GM12878 (cell line): ENCODE data around the gene ENTPD6. TPM values are rescaled to one million over a fixed set of nuclear protein-coding genes. Genes with fewer than 3 reads are reported as not detected.
A peak's percentile ranks its signal among the peaks of the same experiment; 100 is the strongest.

Source experiments
- ATAC-seq: fragments of 200-7000 bp; cut with Tn5 transposase; 3 replicates; pipeline ENCODE4 v1.9.1; 2020; ENCODE audit warnings: mild to moderate bottlenecking, moderate library complexity
- BruUV-seq: library from RNA; stranded (reverse); fragments of 400-500 nt; replicated peaks from 2 replicates; lab custom pipeline; 2021; lab: Mats Ljungman, UMichigan
- CTCF ChIA-PET: fragments of 300-600 bp; sonication (Branson Sonifier 250); formaldehyde crosslinking; extraction: SDS; loops from one replicate; lab custom pipeline; 2021; ENCODE audit warnings: inconsistent platforms; lab: Yijun Ruan, JAX
- POLR2A ChIA-PET: fragments of 350-600 bp; formaldehyde crosslinking; extraction: SDS; loops from one replicate; lab custom pipeline; 2021; ENCODE audit warnings: inconsistent platforms; lab: Charles Lee
- RAD21 ChIA-PET: fragments of 300-600 bp; sonication (Branson Sonifier 250); formaldehyde crosslinking; loops from one replicate; lab custom pipeline; 2023; ENCODE audit warnings: antibody characterized with exemption; ENCODE audit not compliant: unreplicated experiment; lab: Charles Lee
- SMC1A ChIA-PET: fragments of 300-600 bp; sonication (Branson Sonifier 250); formaldehyde crosslinking; loops from one replicate; lab custom pipeline; 2023; ENCODE audit not compliant: unreplicated experiment, uncharacterized antibody; lab: Charles Lee
- DNase-seq: peaks from one replicate; pipeline ENCODE4 v3.0.0-alpha.2; 2011; ENCODE audit warnings: low read depth, low spot score
- FAIRE-seq: peaks from 3 replicates; lab custom pipeline; 2011; peaks lifted over from hg19 to GRCh38; lab: Jason Lieb, UNC
- H2AFZ ChIP-seq: 2 replicates; pipeline ENCODE4 v1.6.0; 2011; ENCODE audit warnings: low read depth, low read length, control low read depth; ENCODE audit not compliant: control insufficient read depth
- H3K27ac ChIP-seq: 2 replicates; pipeline ENCODE4 v1.5.1; 2011; ENCODE audit warnings: control low read depth; ENCODE audit not compliant: control insufficient read depth, insufficient read depth
- H3K27me3 ChIP-seq, 2 experiments: replicated peaks in 1 of 2; 2 replicates each; pipeline versions ENCODE4 v1.6.0 to v1.6.1; 2011; ENCODE audit warnings: low read length in 1 of 2; ENCODE audit not compliant: control insufficient read depth in 2 of 2, insufficient read depth in 2 of 2
- H3K36me3 ChIP-seq, 2 experiments: 2 replicates each; pipeline ENCODE4 v1.5.1; 2011; ENCODE audit warnings: low read length in 1 of 2; ENCODE audit not compliant: control insufficient read depth in 2 of 2, insufficient read depth in 2 of 2
- H3K4me1 ChIP-seq: 2 replicates; pipeline ENCODE4 v1.6.1; 2011; ENCODE audit warnings: mild to moderate bottlenecking, low read length, moderate library complexity, mixed read lengths; ENCODE audit not compliant: control insufficient read depth, insufficient read depth
- H3K4me2 ChIP-seq: 2 replicates; pipeline ENCODE4 v1.6.0; 2011; ENCODE audit warnings: control low read depth; ENCODE audit not compliant: control insufficient read depth, insufficient read depth
- H3K4me3 ChIP-seq: fragments of 200-600 bp; sonication (generic); 2 replicates; pipeline ENCODE4 v1.5.1; 2016
- H3K79me2 ChIP-seq: 2 replicates; pipeline ENCODE4 v1.6.0; 2011; ENCODE audit warnings: low read length; ENCODE audit not compliant: control insufficient read depth, insufficient read depth
- H3K9ac ChIP-seq: 2 replicates; pipeline ENCODE4 v1.8.0; 2011; ENCODE audit warnings: low read length, control low read depth, mixed read lengths; ENCODE audit not compliant: control insufficient read depth, insufficient read depth
- H3K9me3 ChIP-seq: replicated peaks from 3 replicates; pipeline ENCODE4 v1.5.1; 2011; ENCODE audit warnings: mild to moderate bottlenecking, low read length; ENCODE audit not compliant: control insufficient read depth, insufficient read depth
- H4K20me1 ChIP-seq: 2 replicates; pipeline ENCODE4 v1.6.0; 2011; ENCODE audit not compliant: control insufficient read depth, insufficient read depth
- BCL11A ChIP-seq: IDR thresholded peaks from 2 replicates; pipeline ENCODE4 v1.6.1; 2011; ENCODE audit warnings: low read depth, low read length
- ESRRA ChIP-seq: IDR thresholded peaks from 2 replicates; pipeline ENCODE4 v1.6.1; 2012; ENCODE audit warnings: mild to moderate bottlenecking, low read length, improper control_type of control experiment
- GATAD2B ChIP-seq: fragments of 450-650 bp; conservative IDR thresholded peaks from 2 replicates; pipeline ENCODE4 v1.6.1; 2017; ENCODE audit warnings: low read depth, mild to moderate bottlenecking, moderate library complexity
- IRF3 ChIP-seq: fragments of 450-650 bp; IDR thresholded peaks from 2 replicates; pipeline ENCODE4 v1.6.1; 2014; ENCODE audit warnings: mild to moderate bottlenecking
- IRF4 ChIP-seq: IDR thresholded peaks from 2 replicates; pipeline ENCODE4 v1.6.1; 2011; ENCODE audit warnings: low read depth, low read length
- RAD51 ChIP-seq: fragments of 450-650 bp; IDR thresholded peaks from 2 replicates; pipeline ENCODE4 v1.6.1; 2016; ENCODE audit warnings: moderate library complexity, mild to moderate bottlenecking, inconsistent platforms
- RCOR1 ChIP-seq: conservative IDR thresholded peaks from 2 replicates; pipeline ENCODE4 v1.6.1; 2012; ENCODE audit warnings: low read depth, low read length, improper control_type of control experiment
- SREBF1 ChIP-seq: IDR thresholded peaks from 2 replicates; pipeline ENCODE4 v1.6.1; 2012; ENCODE audit warnings: mild to moderate bottlenecking, low read length
- STAT1 ChIP-seq: fragments of 450-650 bp; conservative IDR thresholded peaks from 2 replicates; pipeline ENCODE4 v1.6.1; 2014; ENCODE audit warnings: antibody characterized with exemption, mild to moderate bottlenecking
- TCF7 ChIP-seq: IDR thresholded peaks from 2 replicates; pipeline ENCODE4 v1.6.1; 2014; ENCODE audit warnings: antibody characterized with exemption, borderline replicate concordance
- ZBED1 ChIP-seq: IDR thresholded peaks from 2 replicates; pipeline ENCODE4 v1.6.1; 2016; ENCODE audit warnings: borderline replicate concordance
- ZNF207 ChIP-seq: fragments of 450-650 bp; IDR thresholded peaks from 2 replicates; pipeline ENCODE4 v1.6.1; 2014; ENCODE audit warnings: antibody characterized with exemption, mild to moderate bottlenecking, borderline replicate concordance
- WGBS: methylation state at CpG from one replicate; pipeline ENCODE4 v1.1.6; 2016; ENCODE audit warnings: low lambda C conversion rate; ENCODE audit not compliant: insufficient replicate concordance, insufficient coverage; ENCODE audit errors: missing lambda C conversion rate; 5-methylcytosine and 5-hydroxymethylcytosine counted together
- in situ Hi-C: fragments of 300-500 bp; cut with MboI; formaldehyde crosslinking; loops from 9 replicates; pipeline ENCODE4 v1.14.3; 2018; ENCODE audit warnings: mixed read lengths
- intact Hi-C: fragments of 100-400 bp; cut with micrococcal nuclease; formaldehyde crosslinking; loops from one replicate; pipeline ENCODE4 v1.14.2; 2022; ENCODE audit not compliant: unreplicated experiment
- polyA plus RNA-seq, 11 experiments: library from polyadenylated mRNA; depleted of rRNA in 4 of 11; unstranded in 6 of 11; stranded (reverse) in 5 of 11; fragments of >200 nt; fragmentation: Nextera tagmentation in 4 of 11; fragmentation: Illumina TruSeq in 1 of 11; extraction: Ambion mirVana in 4 of 11; extraction: Trizol in 1 of 11; gene quantifications; 1 replicate in 1 of 11; 2 replicates in 10 of 11; pipeline versions ENCODE4 v1.2.1 to v1.2.3, GENCODE V29; 2011 to 2016; ENCODE audit warnings: inconsistent platforms in 2 of 11, missing spikeins in 2 of 11, low read depth in 1 of 11
- total RNA-seq, 4 experiments: library from RNA; depleted of rRNA in 3 of 4; stranded (reverse); fragments of >200 nt in 3 of 4; fragmentation: Illumina TruSeq in 1 of 4; extraction: Trizol in 1 of 4; gene quantifications; 2 replicates each; pipeline versions ENCODE4 v1.2.1 to v1.2.3, GENCODE V29; 2013 to 2021
- TF ChIP-seq, protein P1 (sequence below): fragments of 450-650 bp; IDR thresholded peaks from 2 replicates; pipeline ENCODE4 v1.6.1; 2017; ENCODE audit warnings: low read depth, mild to moderate bottlenecking, moderate library complexity

Gene ENTPD6
- total and polyA plus RNA-seq, 10 of the 15 experiments (the other 5 are each of a cell fraction or from before 2014, with no cell fraction given), result 0.53 to 45.4 (median 31.1) TPM

GRCh38 chr20:25248786-25249172, 53.3 kb downstream of the ENTPD6 start:
- BruUV-seq, result no TSS peak
- CTCF ChIA-PET, result interaction anchor here (1.0 to 1.7 kb wide), 3 partner anchors 62 to 255 kb away, joined by 3 to 6 read pairs (median 3); no protein-coding TSS in a partner anchor
- intact Hi-C loops, result loop anchor here (5.0 to 10.0 kb wide), 2 partner anchors 54 to 149 kb away; partner anchors contain the start of gene ENTPD6
- peak overlapping the region; percentile 74 for H3K9ac ChIP-seq
- ATAC-seq (peak; percentile 1; the same call in 2 of the 3 replicates), FAIRE-seq (no peak)
- H3K4me1 ChIP-seq, result peaks cover 28% of the 10 kb centered on the region
- H3K9me3 ChIP-seq, result no peaks in the 10 kb centered on the region
- no peaks in the 10 kb centered on the region for H3K27me3 ChIP-seq
- H2AFZ ChIP-seq, result peak overlapping the region; percentile 93
- RAD21 ChIA-PET, result interaction anchor here (0.9 kb wide), 1 partner anchor 48 kb away, joined by 3 read pairs; no protein-coding TSS in a partner anchor
- H3K4me2 ChIP-seq, result peak overlapping the region; percentile 97
- H3K4me3 ChIP-seq, result peak overlapping the region; percentile 91
- in situ Hi-C loops, result no loop called here
- no peak for TF ChIP-seq TCF7
- no peak for TF ChIP-seq STAT1
- no peak for TF ChIP-seq RAD51
- no peak for TF ChIP-seq IRF3
- TF ChIP-seq BCL11A, result no peak
- TF ChIP-seq GATAD2B, result no peak
- TF ChIP-seq IRF4, result no peak
- TF ChIP-seq RCOR1, result no peak
- TF ChIP-seq, protein P1, sequence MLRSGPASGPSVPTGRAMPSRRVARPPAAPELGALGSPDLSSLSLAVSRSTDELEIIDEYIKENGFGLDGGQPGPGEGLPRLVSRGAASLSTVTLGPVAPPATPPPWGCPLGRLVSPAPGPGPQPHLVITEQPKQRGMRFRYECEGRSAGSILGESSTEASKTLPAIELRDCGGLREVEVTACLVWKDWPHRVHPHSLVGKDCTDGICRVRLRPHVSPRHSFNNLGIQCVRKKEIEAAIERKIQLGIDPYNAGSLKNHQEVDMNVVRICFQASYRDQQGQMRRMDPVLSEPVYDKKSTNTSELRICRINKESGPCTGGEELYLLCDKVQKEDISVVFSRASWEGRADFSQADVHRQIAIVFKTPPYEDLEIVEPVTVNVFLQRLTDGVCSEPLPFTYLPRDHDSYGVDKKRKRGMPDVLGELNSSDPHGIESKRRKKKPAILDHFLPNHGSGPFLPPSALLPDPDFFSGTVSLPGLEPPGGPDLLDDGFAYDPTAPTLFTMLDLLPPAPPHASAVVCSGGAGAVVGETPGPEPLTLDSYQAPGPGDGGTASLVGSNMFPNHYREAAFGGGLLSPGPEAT, result no peak
- no peak for TF ChIP-seq SREBF1
- TF ChIP-seq ZBED1, result no peak
- TF ChIP-seq ESRRA, result no peak
- TF ChIP-seq ZNF207, result no peak
- TF ChIP-seq, all 136 proteins: peak for 0
- Histone ChIP-seq H3K27ac (peak overlapping the region; percentile 66), H3K36me3 (no peaks in the 10 kb centered on the region; a peak in 1 of 4 replicates), H4K20me1 (0 out of 2 replicates have a peak, but pooled peaks cover 3% of the 10 kb centered on the region), H3K79me2 (peaks cover 29% of the 10 kb centered on the region)
- 0% methylated on average over 6 of the region's 6 CpGs for WGBS
- ChIA-PET SMC1A (interaction anchor here (1.0 to 2.5 kb wide), 2 partner anchors 53 to 150 kb away, joined by 3 to 8 read pairs; partner anchors contain the start of gene ENTPD6), POLR2A (interaction anchor here (1.6 kb wide), 1 partner anchor 159 kb away, joined by 3 read pairs; the partner anchor contains the start of gene GINS1)
- DNase-seq, result no peak
